Ovary (tissue), 3 donors: ENCODE data around the gene BLID.

Experiments
- CTCF ChIP-seq, 3 donors: fragments of 450-650 bp in 2 of 3; fragments of 200-600 bp in 1 of 3; IDR thresholded peaks; one replicate each; pipeline versions ENCODE4 v1.5.1 to v1.8.0; 2016 to 2022; ENCODE audit warnings: antibody characterized with exemption in 3 of 3, mild to moderate bottlenecking in 1 of 3
- POLR2A ChIP-seq: fragments of 450-650 bp; IDR thresholded peaks from one replicate; pipeline ENCODE4 v1.6.1; 2017; ENCODE audit warnings: antibody characterized with exemption, mild to moderate bottlenecking, moderate library complexity
- donor health status: DM: no; HTN: no; CAD: no.

- TF ChIP-seq CTCF (IDR thresholded peaks at IDR 0.05), result no peak
- no peak for TF ChIP-seq POLR2A
These were observed 46.1 kb upstream of the BLID start for GRCh38 chr11:122162095-122162494.
